ENCODE results near the gene OPN4. TPM values are rescaled to one million over a fixed set of nuclear protein-coding genes. Genes with fewer than 3 reads are reported as not detected.

OPN4 gene
- total RNA-seq, 1 donor from 2014 or later, result not detected

DNA sequence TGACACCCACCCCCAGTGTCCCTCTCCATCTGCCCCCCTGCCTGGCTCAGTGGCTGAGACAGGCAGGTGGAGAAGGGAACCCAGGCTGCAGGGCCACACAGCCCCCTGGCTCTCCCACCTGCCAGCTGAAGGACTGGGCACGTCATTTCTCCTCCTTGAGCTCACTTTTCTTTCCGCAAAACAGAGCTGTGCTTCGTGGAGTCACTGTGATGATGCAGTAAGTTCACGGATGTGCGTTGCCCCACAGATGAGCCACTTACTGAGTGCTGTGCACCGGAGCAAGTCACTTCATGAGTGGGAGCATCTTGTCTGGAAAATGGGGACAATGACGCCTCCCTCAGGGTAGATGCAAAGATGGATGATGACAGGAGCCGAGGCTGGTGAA, 2.7 kb downstream of the OPN4 start:
- Histone ChIP-seq H3K4me3 (no peak overlapping the region), H3K9me3 (ENCODE audit: low read depth) (no peaks in the 10 kb centered on the region), H3K79me2 (ENCODE audit: low read depth) (no peaks in the 10 kb centered on the region), H3K27ac (no peak overlapping the region), H3K9ac (no peak overlapping the region), H4K20me1 (ENCODE audit: low read depth) (no peaks in the 10 kb centered on the region), H3K36me3 (no peaks in the 10 kb centered on the region), H3K4me1 (peaks cover 10% of the 10 kb centered on the region), H3F3A (ENCODE audit: low read depth) (no peaks in the 10 kb centered on the region), H2AFZ (replicated peaks) (no peak overlapping the region), H3K27me3 (no peaks in the 10 kb centered on the region), H3K4me2 (no peak overlapping the region)
- Mint-ChIP-seq H3K27me3 (ENCODE audit: insufficient read depth, low read depth) (peaks cover 5% of the 10 kb centered on the region), H3K27ac (peak overlapping the region; percentile 89), H3K9me3 (peaks cover 4% of the 10 kb centered on the region), H3K4me3 (peak overlapping the region; percentile 53), H3K4me1 (peaks cover 6% of the 10 kb centered on the region), H3K36me3 (no peaks in the 10 kb centered on the region)
- TF ChIP-seq EZH2 (IDR thresholded peaks at IDR 0.05) (no peak), CTCF (IDR thresholded peaks at IDR 0.05) (no peak), EZH2phosphoT487 (IDR thresholded peaks at IDR 0.05) (no peak)
- DNase-seq (ENCODE audit: low spot score), result no peak

GRCh38 chr10:86657396-86658011, 3.2 kb downstream of the OPN4 start:
- peaks cover 5% of the 10 kb centered on the region for H3K4me1 ChIP-seq
- H4K20me1 ChIP-seq (ENCODE audit: low read depth), result no peaks in the 10 kb centered on the region
- H3K4me3 ChIP-seq, result no peak overlapping the region
- Mint-ChIP-seq H3K9me3 (peaks cover 4% of the 10 kb centered on the region), H3K4me1 (peaks cover 4% of the 10 kb centered on the region), H3K27me3 (ENCODE audit: insufficient read depth, low read depth) (peaks cover 4% of the 10 kb centered on the region), H3K27ac (peak overlapping the region; percentile 89), H3K36me3 (no peaks in the 10 kb centered on the region), H3K4me3 (peak overlapping the region; percentile 53)
- H3K9me3 ChIP-seq (ENCODE audit: low read depth), result no peaks in the 10 kb centered on the region
- H3K79me2 ChIP-seq (ENCODE audit: low read depth), result no peaks in the 10 kb centered on the region
- no peaks in the 10 kb centered on the region for H3F3A ChIP-seq (ENCODE audit: low read depth)
- no peak overlapping the region for H2AFZ ChIP-seq (replicated peaks)
- H3K36me3 ChIP-seq, result no peaks in the 10 kb centered on the region
- no peaks in the 10 kb centered on the region for H3K27me3 ChIP-seq
- no peak for TF ChIP-seq EZH2 (IDR thresholded peaks at IDR 0.05)
- TF ChIP-seq EZH2phosphoT487 (IDR thresholded peaks at IDR 0.05), result no peak
- no peak for TF ChIP-seq CTCF (IDR thresholded peaks at IDR 0.05)
- DNase-seq (ENCODE audit: low spot score), result no peak
- no peak overlapping the region for H3K9ac ChIP-seq
- no peak overlapping the region for H3K4me2 ChIP-seq
- H3K27ac ChIP-seq, result no peak overlapping the region

GRCh38 chr10:86658261-86658741, 4.0 kb downstream of the OPN4 start:
- Mint-ChIP-seq H3K36me3 (no peaks in the 10 kb centered on the region), H3K4me1 (peaks cover 4% of the 10 kb centered on the region), H3K9me3 (peaks cover 4% of the 10 kb centered on the region), H3K27me3 (ENCODE audit: insufficient read depth, low read depth) (peaks cover 4% of the 10 kb centered on the region), H3K4me3 (no peak overlapping the region), H3K27ac (no peak overlapping the region)
- H3K9ac ChIP-seq, result no peak overlapping the region
- DNase-seq (ENCODE audit: low spot score), result no peak
- no peak overlapping the region for H3K27ac ChIP-seq
- H3K79me2 ChIP-seq (ENCODE audit: low read depth), result no peaks in the 10 kb centered on the region
- H3K9me3 ChIP-seq (ENCODE audit: low read depth), result no peaks in the 10 kb centered on the region
- no peaks in the 10 kb centered on the region for H3K4me1 ChIP-seq
- no peaks in the 10 kb centered on the region for H3K27me3 ChIP-seq
- H3K36me3 ChIP-seq, result no peaks in the 10 kb centered on the region
- no peak overlapping the region for H3K4me3 ChIP-seq
- no peaks in the 10 kb centered on the region for H4K20me1 ChIP-seq (ENCODE audit: low read depth)
- H2AFZ ChIP-seq (replicated peaks), result no peak overlapping the region
- TF ChIP-seq EZH2phosphoT487 (IDR thresholded peaks at IDR 0.05) (no peak), CTCF (IDR thresholded peaks at IDR 0.05) (no peak), EZH2 (IDR thresholded peaks at IDR 0.05) (no peak)
- H3K4me2 ChIP-seq, result no peak overlapping the region
- H3F3A ChIP-seq (ENCODE audit: low read depth), result no peaks in the 10 kb centered on the region
